DOHH2 (cell line): ENCODE results near the gene MRPL27.

Experiments used
- H3F3A ChIP-seq: fragments of 200-600 bp; sonication (generic), shearing (Covaris generic); 2 replicates; pipeline ENCODE4 v1.6.0; 2016; ENCODE audit warnings: antibody characterized with exemption, mild to moderate bottlenecking; ENCODE audit not compliant: control insufficient read depth, insufficient read depth
- H3K27ac ChIP-seq: fragments of 200-600 bp; sonication (generic); 2 replicates; pipeline ENCODE4 v1.5.1; 2014; ENCODE audit warnings: low read depth, mild to moderate bottlenecking, low read length, moderate library complexity
- H3K27me3 ChIP-seq: fragments of 200-600 bp; sonication (generic); 2 replicates; pipeline ENCODE4 v1.6.1; 2014; ENCODE audit warnings: mild to moderate bottlenecking, low read length, mixed read lengths; ENCODE audit not compliant: control insufficient read depth
- H3K36me3 ChIP-seq: fragments of 200-600 bp; sonication (generic); 2 replicates; pipeline ENCODE4 v1.6.1; 2014; ENCODE audit warnings: mild to moderate bottlenecking, low read length, moderate library complexity, mixed read lengths; ENCODE audit not compliant: control insufficient read depth
- H3K4me1 ChIP-seq: fragments of 200-600 bp; sonication (generic); 2 replicates; pipeline ENCODE4 v1.6.1; 2014; ENCODE audit warnings: mild to moderate bottlenecking, low read length, mixed read lengths; ENCODE audit not compliant: control insufficient read depth
- H3K4me2 ChIP-seq: fragments of 200-600 bp; sonication (generic); 2 replicates; pipeline ENCODE4 v1.6.0; 2014; ENCODE audit warnings: mild to moderate bottlenecking, low read length, moderate library complexity
- H3K4me3 ChIP-seq: fragments of 200-600 bp; sonication (generic); 2 replicates; pipeline ENCODE4 v1.5.1; 2014; ENCODE audit warnings: mild to moderate bottlenecking, low read length, mixed read lengths
- H3K79me2 ChIP-seq: fragments of 200-600 bp; sonication (generic); 2 replicates; pipeline ENCODE4 v1.6.1; 2014; ENCODE audit warnings: mild to moderate bottlenecking, low read length, mixed read lengths; ENCODE audit not compliant: control insufficient read depth
- H3K9me2 ChIP-seq: fragments of 200-600 bp; sonication (generic); replicated peaks from 2 replicates; pipeline ENCODE4 v1.6.1; 2014; ENCODE audit warnings: mild to moderate bottlenecking, low read length, mixed read lengths; ENCODE audit not compliant: control insufficient read depth
- H3K9me3 ChIP-seq: fragments of 200-600 bp; sonication (generic); 2 replicates; pipeline ENCODE4 v1.6.1; 2014; ENCODE audit warnings: antibody characterized with exemption, low read length, mixed read lengths; ENCODE audit not compliant: control insufficient read depth, insufficient read depth
- H4K20me1 ChIP-seq: fragments of 200-600 bp; sonication (generic); 2 replicates; pipeline ENCODE4 v1.6.0; 2014; ENCODE audit warnings: low read depth, mild to moderate bottlenecking, antibody characterized with exemption, low read length, moderate library complexity; ENCODE audit not compliant: control insufficient read depth, insufficient read depth
- CTCF ChIP-seq: fragments of 200-600 bp; sonication (generic); IDR thresholded peaks from one replicate; pipeline ENCODE4 v1.5.1; 2014; ENCODE audit warnings: antibody characterized with exemption, mild to moderate bottlenecking, low read depth, low read length; ENCODE audit not compliant: poor library complexity, severe bottlenecking
- EZH2phosphoT487 ChIP-seq: fragments of 200-600 bp; sonication (generic); IDR thresholded peaks from 2 replicates; pipeline ENCODE4 v1.6.1; 2017; ENCODE audit warnings: borderline replicate concordance, mild to moderate bottlenecking, antibody characterized with exemption, low read length, moderate library complexity, mixed read lengths

MRPL27 gene

GRCh38 chr17:50381260-50381815 lies 8.4 kb upstream of the MRPL27 start:
- peaks cover 90% of the 10 kb centered on the region for H3K36me3 ChIP-seq
- H3K9me3 ChIP-seq: no peaks in the 10 kb centered on the region
- no peaks in the 10 kb centered on the region for H4K20me1 ChIP-seq
- H3K9me2 ChIP-seq: no peaks in the 10 kb centered on the region
- H3K4me2 ChIP-seq: no peak overlapping the region
- no peak overlapping the region for H3K4me3 ChIP-seq
- TF ChIP-seq CTCF: no peak
- no peak for TF ChIP-seq EZH2phosphoT487
- H3K79me2 ChIP-seq: no peaks in the 10 kb centered on the region
- H3K4me1 ChIP-seq: no peaks in the 10 kb centered on the region
- H3K27me3 ChIP-seq: no peaks in the 10 kb centered on the region
- H3F3A ChIP-seq: no peaks in the 10 kb centered on the region
- no peak overlapping the region for H3K27ac ChIP-seq

GRCh38 chr17:50380369-50381259 lies 7.6 kb upstream of the MRPL27 start:
- Histone ChIP-seq H3K36me3 (peaks cover 90% of the 10 kb centered on the region), H3K4me3 (no peak overlapping the region), H3K27ac (no peak overlapping the region), H3K4me1 (no peaks in the 10 kb centered on the region), H3K79me2 (no peaks in the 10 kb centered on the region), H4K20me1 (no peaks in the 10 kb centered on the region), H3K4me2 (no peak overlapping the region), H3K9me2 (no peaks in the 10 kb centered on the region), H3K9me3 (no peaks in the 10 kb centered on the region), H3K27me3 (no peaks in the 10 kb centered on the region), H3F3A (no peaks in the 10 kb centered on the region)
- no peak for TF ChIP-seq EZH2phosphoT487
- TF ChIP-seq CTCF: no peak

- Histone ChIP-seq H3K4me3 (no peak overlapping the region), H3K79me2 (no peaks in the 10 kb centered on the region), H3K36me3 (peaks cover 86% of the 10 kb centered on the region), H3F3A (no peaks in the 10 kb centered on the region), H3K27ac (no peak overlapping the region), H3K9me3 (no peaks in the 10 kb centered on the region), H3K27me3 (no peaks in the 10 kb centered on the region), H3K4me2 (no peak overlapping the region), H3K4me1 (no peaks in the 10 kb centered on the region), H3K9me2 (no peaks in the 10 kb centered on the region), H4K20me1 (no peaks in the 10 kb centered on the region)
- TF ChIP-seq CTCF (no peak), EZH2phosphoT487 (no peak)
Measured at GRCh38 chr17:50379351-50380132, 6.6 kb upstream of the MRPL27 start.
